Measurements from ENCODE around the gene APC2.
A peak's percentile ranks its signal among the peaks of the same experiment; 100 is the strongest.

GRCh38 chr19:1490311-1491113 is 40.6 kb downstream of the APC2 start, which contains the start of gene PCSK4:
- TF ChIP-seq POLR2A (IDR thresholded peaks at IDR 0.05; ENCODE audit: low read length): peak; percentile 13
- TF ChIP-seq GATA1 (IDR thresholded peaks at IDR 0.05; ENCODE audit: low read depth, low read length): no peak
